ENCODE data around the gene CCRL2. TPM values are rescaled to one million over a fixed set of nuclear protein-coding genes. Genes with fewer than 3 reads are reported as not detected.

Gene CCRL2
- total and polyA plus RNA-seq, 2 of the 4 experiments (the other 2 are of a cell fraction): 0.29 to 0.36 TPM

- Histone ChIP-seq H3K9ac (ENCODE audit: low read depth, low read length) (no peak overlapping the region), H3K4me2 (ENCODE audit: low read depth, low read length) (no peak overlapping the region), H2BK20ac (ENCODE audit: low read depth, low read length) (no peak overlapping the region), H2BK5ac (ENCODE audit: low read depth, low read length, poor library complexity, severe bottlenecking) (no peak overlapping the region), H2AK5ac (ENCODE audit: low read depth, low read length) (no peak overlapping the region), H3K27ac (ENCODE audit: insufficient read depth, low read length) (no peak overlapping the region), H3K4ac (ENCODE audit: low read depth, low read length) (no peak overlapping the region), H4K91ac (ENCODE audit: insufficient read depth, low read depth, low read length) (no peak overlapping the region), H2AK9ac (replicated peaks; ENCODE audit: low read depth, low read length, poor library complexity) (no peak overlapping the region), H4K8ac (ENCODE audit: low read depth in 2 of 2, low read length in 2 of 2) (no peak overlapping the region), H3K9me3 (ENCODE audit: control insufficient read depth, insufficient read depth, low read length) (no peaks in the 10 kb centered on the region), H3K9me1 (ENCODE audit: insufficient read depth, low read length) (no peaks in the 10 kb centered on the region; the same call in 1 of the 2 replicates), H3K27me3 (ENCODE audit: control insufficient read depth, insufficient read depth, low read length) (peaks cover 7% of the 10 kb centered on the region), H3K56ac (ENCODE audit: extremely low read depth, insufficient read depth, low read length) (no peak overlapping the region), H4K5ac (ENCODE audit: low read depth, low read length) (no peak overlapping the region), H3K79me1 (ENCODE audit: low read depth in 1 of 2, low read length in 2 of 2) (no peaks in the 10 kb centered on the region), H2BK15ac (ENCODE audit: low read depth, low read length) (no peak overlapping the region), H2AFZ (replicated peaks; ENCODE audit: low read length, poor library complexity) (no peak overlapping the region), H3K4me3 (ENCODE audit: insufficient read depth, low read depth, low read length) (no peak overlapping the region), H4K20me1 (ENCODE audit: insufficient read depth, low read length) (no peaks in the 10 kb centered on the region), H3K4me1 (ENCODE audit: control insufficient read depth, insufficient read depth, low read length) (no peaks in the 10 kb centered on the region), H3K18ac (ENCODE audit: low read depth, low read length) (no peak overlapping the region), H3K14ac (replicated peaks; ENCODE audit: low read depth, low read length) (no peak overlapping the region), H3K23ac (ENCODE audit: low read depth, low read length) (no peak overlapping the region), H3K36me3 (ENCODE audit: control insufficient read depth, insufficient read depth, low read length) (no peaks in the 10 kb centered on the region), H2BK120ac (ENCODE audit: low read depth, low read length) (no peak overlapping the region)
- in situ Hi-C loops (cut with MboI; ENCODE audit: low sequenced_read_pairs): no loop called here
- dilution Hi-C loops (cut with HindIII; ENCODE audit: low sequenced_read_pairs, unreplicated experiment): no loop called here
- intact Hi-C loops (cut with micrococcal nuclease): no loop called here
- BruUV-seq (replicated peaks): no TSS peak
- DNase-seq (no peak), ATAC-seq (ENCODE audit: low read depth) (no peak)
- CTCF ChIA-PET: no interaction called here
- 50% methylated on average over 1 of the region's 2 CpGs; no CpG with 5 or more reads in 1 of the 2 experiments for WGBS, 2 experiments (ENCODE audit: extremely low coverage in 2 of 2, insufficient read length in 1 of 2)
- TF ChIP-seq CHD1 (IDR thresholded peaks at IDR 0.05; ENCODE audit: low read depth, low read length) (no peak), ELK1 (IDR thresholded peaks at IDR 0.05; ENCODE audit: borderline replicate concordance, low read depth, low read length) (no peak), SMC3 (IDR thresholded peaks at IDR 0.05; ENCODE audit: low read depth, low read length) (no peak), MAZ (IDR thresholded peaks at IDR 0.05; ENCODE audit: borderline replicate concordance, low read depth, low read length) (no peak), NFE2L2 (IDR thresholded peaks at IDR 0.05; ENCODE audit: low read depth, low read length) (no peak), POLR2A (IDR thresholded peaks at IDR 0.05; ENCODE audit: low read depth, low read length) (no peak), MAFK (IDR thresholded peaks at IDR 0.05; ENCODE audit: low read depth, low read length) (no peak)
- POLR2A ChIA-PET (ENCODE audit: unreplicated experiment): no interaction called here
These were observed 13.9 kb downstream of the CCRL2 start for GRCh38 chr3:46420931-46421330.
